ENCODE measurements around the gene BICC1. TPM values are rescaled to one million over a fixed set of nuclear protein-coding genes. Genes with fewer than 3 reads are reported as not detected.

The BICC1 gene
- total and polyA plus RNA-seq, 2 of the 13 experiments (the other 11 are each of a cell fraction or from before 2014, with no cell fraction given), result 0.18 to 1.5 TPM

GRCh38 chr10:58779594-58779993, 266.9 kb downstream of the BICC1 start:
- in situ Hi-C loops (cut with HindIII; ENCODE audit: extremely low pct_ligation_motif_present, low pct_unique_long_range_greater_than_20kb) (loop anchor here (25.0 kb wide), 2 partner anchors 1033 to 1258 kb away; no protein-coding TSS in a partner anchor), intact Hi-C loops (cut with micrococcal nuclease; ENCODE audit: unreplicated experiment) (no loop called here)
- Histone ChIP-seq H3K4me1 (ENCODE audit: insufficient read depth, low read length) (peaks cover 8% of the 10 kb centered on the region; the same call in 1 of the 2 replicates), H3K9ac (ENCODE audit: insufficient read depth, low read depth, low read length) (no peak overlapping the region), H3K4me2 (ENCODE audit: low read depth, low read length) (no peak overlapping the region), H2AFZ (ENCODE audit: low read length) (no peak overlapping the region), H3K27ac (ENCODE audit: extremely low read length, insufficient read depth, low read length) (no peak overlapping the region), H3K9me3 (ENCODE audit: low read length) (no peaks in the 10 kb centered on the region), H3K27me3 (ENCODE audit: control insufficient read depth in 1 of 2, insufficient read depth in 2 of 2, low read length in 2 of 2) (no peaks in the 10 kb centered on the region), H4K20me1 (ENCODE audit: insufficient read depth, low read length) (no peaks in the 10 kb centered on the region), H3K36me3 (replicated peaks in 1 of 2; ENCODE audit: control insufficient read depth in 1 of 2, insufficient read depth in 2 of 2, low read length in 2 of 2) (no peaks in the 10 kb centered on the region), H3K79me2 (ENCODE audit: insufficient read depth, low read length) (no peaks in the 10 kb centered on the region), H3K4me3 (replicated peaks in 1 of 3; ENCODE audit: insufficient read depth in 1 of 3, low read depth in 2 of 3, low read length in 3 of 3) (no peak overlapping the region)
- DNase-seq (ENCODE audit: low spot score), result no peak
- no TSS peak for BruUV-seq (replicated peaks)
- ChIA-PET CTCF (ENCODE audit: low intra/inter-chr PET ratio, low total read pairs) (no interaction called here), POLR2A (no interaction called here)
- FAIRE-seq, result no peak
- 74% methylated on average over 5 of the region's 5 CpGs for WGBS (ENCODE audit: low lambda C conversion rate)
- no peak for ATAC-seq
- TF ChIP-seq KMT2B (CRISPR knock-in tag; IDR thresholded peaks at IDR 0.05) (no peak), JUN (CRISPR knock-in tag; IDR thresholded peaks at IDR 0.05) (no peak), ZNF672 (CRISPR knock-in tag; IDR thresholded peaks at IDR 0.05) (no peak), MED1 (CRISPR knock-in tag; IDR thresholded peaks at IDR 0.05) (no peak), ZNF3 (CRISPR knock-in tag; IDR thresholded peaks at IDR 0.05) (no peak), ATF6 (CRISPR knock-in tag; conservative IDR thresholded peaks at IDR 0.05) (no peak), BATF2 (CRISPR knock-in tag; IDR thresholded peaks at IDR 0.05) (no peak), ZNF891 (CRISPR knock-in tag; IDR thresholded peaks at IDR 0.05) (no peak), FOXA3 (CRISPR knock-in tag; IDR thresholded peaks at IDR 0.05) (no peak), TBP (CRISPR knock-in tag; IDR thresholded peaks at IDR 0.05) (no peak), REL (CRISPR knock-in tag; conservative IDR thresholded peaks at IDR 0.05) (no peak), SNAPC2 (CRISPR knock-in tag; IDR thresholded peaks at IDR 0.05) (no peak), ZNF263 (CRISPR knock-in tag; IDR thresholded peaks at IDR 0.05) (no peak), EED (CRISPR knock-in tag; IDR thresholded peaks at IDR 0.05) (no peak), ESRRA (CRISPR knock-in tag; IDR thresholded peaks at IDR 0.05; ENCODE audit: low read depth) (no peak), TRIM24 (CRISPR knock-in tag; IDR thresholded peaks at IDR 0.05) (no peak), ZNF558 (CRISPR knock-in tag; IDR thresholded peaks at IDR 0.05; ENCODE audit: borderline replicate concordance) (no peak), HNRNPUL1 (IDR thresholded peaks at IDR 0.05; ENCODE audit: low read depth, low read length) (no peak), YY1 (IDR thresholded peaks at IDR 0.05; ENCODE audit: insufficient read depth, insufficient replicate concordance, low read depth, low read length) (no peak), MED13 (CRISPR knock-in tag; IDR thresholded peaks at IDR 0.05) (no peak)
